Skin of body (tissue), 2 donors: ENCODE measurements around the gene UBE2D2. TPM values are rescaled to one million over a fixed set of nuclear protein-coding genes. Genes with fewer than 3 reads are reported as not detected.

ENCODE experiments used
- DNase-seq: peaks from one replicate; lab custom pipeline; 2025; lab: John Stamatoyannopoulos, UW
- total RNA-seq: library from RNA; depleted of rRNA; stranded (reverse); fragments of >200 nt; gene quantifications from one replicate; pipeline ENCODE4 v1.2.3, GENCODE V29; 2014

Gene UBE2D2
- total RNA-seq, 1 donor from 2014 or later = 69.8 TPM

DNA sequence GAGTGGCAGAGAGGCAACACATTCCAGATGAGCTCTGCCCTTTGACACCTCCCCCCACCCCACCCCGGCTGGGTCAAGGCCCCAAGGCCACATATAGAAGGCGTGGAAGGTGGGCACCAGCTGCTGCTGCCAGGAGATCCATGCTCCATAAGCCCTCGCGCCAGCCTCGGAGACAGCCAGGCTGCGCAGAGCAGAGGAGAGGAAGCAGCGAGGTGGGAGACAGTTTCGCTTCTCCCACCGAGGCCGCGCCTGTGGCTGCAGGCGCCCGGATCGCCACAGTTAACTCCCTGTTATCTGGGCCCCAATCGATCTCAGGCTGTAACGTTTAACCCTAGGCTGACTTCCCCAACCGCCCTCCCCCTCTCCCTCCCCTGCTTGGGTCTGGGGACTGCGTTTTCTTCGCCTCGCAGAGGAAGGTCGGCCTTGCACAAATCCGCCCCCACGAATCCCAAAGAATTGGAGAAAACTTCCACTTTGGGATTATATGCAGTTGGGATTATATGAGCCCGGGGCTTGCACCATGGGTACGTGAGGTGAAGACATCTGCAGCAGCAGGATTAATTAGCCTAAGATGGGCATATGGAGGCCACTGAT lies 85.9 kb downstream of the UBE2D2 start:
- no peak for DNase-seq

DNA sequence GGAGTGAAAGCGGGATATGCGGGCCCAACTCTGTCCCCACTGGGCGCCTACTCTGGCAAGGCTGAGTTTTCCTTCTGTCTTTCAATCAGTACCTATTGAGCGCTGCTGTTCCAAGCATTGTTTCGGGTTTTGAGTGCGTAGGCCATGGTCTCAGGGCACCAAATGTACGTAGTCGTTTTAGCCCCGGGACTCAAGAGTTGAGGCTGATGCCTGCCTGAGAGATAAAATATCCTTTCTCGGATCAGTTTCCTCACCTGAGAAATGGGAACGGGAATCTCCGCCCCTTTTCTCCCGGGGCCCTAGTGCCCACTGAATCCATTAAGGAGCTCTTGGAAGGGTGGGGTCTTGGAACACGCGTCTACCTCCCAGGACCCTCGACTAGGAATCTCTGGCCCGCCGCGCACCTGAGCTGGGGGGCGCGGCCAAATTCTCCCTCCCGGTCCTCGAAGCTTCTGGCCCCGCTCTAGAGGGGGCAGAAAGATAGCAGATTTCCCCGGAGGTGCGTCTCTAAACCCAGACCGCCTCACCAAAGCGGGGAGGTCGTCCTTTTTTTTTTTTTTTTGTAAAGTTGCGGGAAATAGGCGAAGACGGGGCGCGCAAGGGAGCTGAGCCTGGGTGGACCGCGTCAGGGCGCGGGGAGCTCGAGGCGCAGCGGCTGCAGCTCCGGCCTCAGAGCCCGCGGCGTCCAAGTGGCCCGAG lies 86.5 kb downstream of the UBE2D2 start:
- DNase-seq = no peak

DNA sequence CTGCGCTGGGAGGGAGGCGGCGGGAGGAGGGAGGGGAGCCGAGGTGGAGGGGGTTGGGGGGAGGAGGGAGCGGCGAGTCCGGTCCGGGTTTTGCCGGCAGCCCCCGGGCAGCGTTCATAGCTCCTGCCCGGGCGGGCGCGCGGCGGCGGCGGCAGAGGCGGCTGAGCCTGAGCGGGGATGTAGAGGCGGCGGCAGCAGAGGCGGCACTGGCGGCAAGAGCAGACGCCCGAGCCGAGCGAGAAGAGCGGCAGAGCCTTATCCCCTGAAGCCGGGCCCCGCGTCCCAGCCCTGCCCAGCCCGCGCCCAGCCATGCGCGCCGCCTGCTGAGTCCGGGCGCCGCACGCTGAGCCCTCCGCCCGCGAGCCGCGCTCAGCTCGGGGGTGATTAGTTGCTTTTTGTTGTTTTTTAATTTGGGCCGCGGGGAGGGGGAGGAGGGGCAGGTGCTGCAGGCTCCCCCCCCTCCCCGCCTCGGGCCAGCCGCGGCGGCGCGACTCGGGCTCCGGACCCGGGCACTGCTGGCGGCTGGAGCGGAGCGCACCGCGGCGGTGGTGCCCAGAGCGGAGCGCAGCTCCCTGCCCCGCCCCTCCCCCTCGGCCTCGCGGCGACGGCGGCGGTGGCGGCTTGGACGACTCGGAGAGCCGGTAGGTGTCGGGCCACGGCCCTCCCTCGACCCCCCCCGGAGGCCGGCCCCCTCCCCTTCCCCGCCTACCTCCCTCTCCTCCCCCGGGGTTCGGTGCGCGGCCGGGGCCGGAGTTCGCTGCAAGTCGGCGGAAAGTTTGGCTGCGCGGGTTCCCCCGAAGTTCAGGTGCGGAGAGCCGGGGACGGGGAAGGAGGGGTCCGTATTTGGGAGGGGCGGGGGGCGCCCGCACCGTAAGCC lies 87.3 kb downstream of the UBE2D2 start, which contains the start of gene CXXC5:
CXXC5 (plus strand) TSS at position 145 of the 877 bp plus-strand sequence. CDS start 32,175 bp downstream, outside the sequence.
- DNase-seq = peak; percentile 68

DNA sequence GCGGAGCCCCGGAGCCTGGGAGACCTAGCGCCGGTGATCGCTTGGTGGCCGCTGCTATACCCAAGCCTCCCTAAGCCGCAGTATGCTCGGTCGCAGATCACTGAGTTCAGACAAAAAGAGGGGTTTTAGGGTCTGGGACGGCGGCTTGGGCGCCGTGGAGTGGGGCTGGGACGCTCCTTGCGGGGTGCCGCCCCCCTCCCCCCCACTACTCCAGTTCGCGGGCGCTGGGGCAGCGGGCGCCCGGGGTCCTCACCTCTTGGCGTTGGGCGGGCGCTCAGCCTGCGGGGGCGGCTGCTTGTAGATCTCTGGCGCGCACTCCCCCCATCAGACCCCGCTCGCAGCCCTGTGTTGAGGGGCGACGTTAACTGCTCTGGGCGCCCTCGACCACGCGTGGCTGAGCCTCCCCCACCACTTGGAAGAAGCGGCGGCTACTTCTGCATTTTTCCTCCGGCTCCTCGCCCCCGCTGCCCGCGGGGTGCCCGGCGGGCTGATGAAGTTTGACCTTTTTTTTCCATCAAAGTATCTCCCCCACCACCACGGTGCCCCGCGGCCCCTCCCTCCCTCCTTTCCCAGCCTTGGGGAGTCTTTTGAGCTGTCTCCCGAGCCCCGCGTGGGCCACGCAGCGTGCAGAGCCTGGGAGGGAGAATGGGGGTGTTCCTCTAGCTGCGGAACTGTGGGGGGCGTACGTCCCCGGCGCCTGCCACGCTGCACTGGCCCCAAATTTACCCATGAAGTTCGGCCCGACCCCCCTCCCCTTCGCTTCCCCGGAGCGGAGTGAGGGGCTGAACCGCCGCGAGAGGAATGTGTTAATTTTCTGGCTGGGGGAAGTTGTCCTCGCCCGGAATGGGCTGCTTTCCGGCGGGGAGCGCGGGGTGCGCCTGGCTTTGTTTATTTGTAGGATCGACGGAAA lies 88.2 kb downstream of the UBE2D2 start:
- DNase-seq = no peak

DNA sequence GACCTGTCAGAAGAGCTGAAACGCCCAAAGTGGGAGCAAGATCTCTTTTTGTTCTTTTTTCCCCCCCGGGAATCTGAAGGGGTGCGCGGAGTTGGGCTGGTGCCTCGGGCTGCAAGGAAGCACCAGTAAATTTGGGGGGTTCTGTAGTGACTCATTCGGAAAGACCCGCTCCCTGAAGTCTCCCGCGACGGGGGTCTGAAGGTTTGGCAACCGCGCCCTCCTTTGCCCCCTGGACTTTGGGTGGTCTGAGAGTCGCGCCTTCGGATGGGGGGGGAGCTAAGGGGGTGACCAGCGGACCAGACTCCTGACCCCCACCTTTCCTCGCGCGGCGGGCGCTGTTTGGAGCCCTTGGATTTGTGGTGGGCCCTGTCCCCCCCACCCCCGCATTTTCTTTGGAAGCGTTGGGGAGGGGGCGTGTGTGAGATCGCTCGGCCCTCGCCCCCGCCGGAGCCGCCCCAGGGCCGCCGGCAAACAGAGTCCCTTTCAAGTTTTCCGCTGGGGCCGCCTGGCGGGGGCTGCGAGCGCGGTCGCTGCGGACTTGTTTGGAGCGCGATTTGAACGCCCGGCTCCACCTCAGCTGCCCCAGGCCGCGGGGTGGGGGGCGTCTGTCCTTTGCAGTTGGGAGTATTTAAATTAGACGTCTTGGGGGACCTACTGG lies 89.0 kb downstream of the UBE2D2 start:
- no peak for DNase-seq

DNA sequence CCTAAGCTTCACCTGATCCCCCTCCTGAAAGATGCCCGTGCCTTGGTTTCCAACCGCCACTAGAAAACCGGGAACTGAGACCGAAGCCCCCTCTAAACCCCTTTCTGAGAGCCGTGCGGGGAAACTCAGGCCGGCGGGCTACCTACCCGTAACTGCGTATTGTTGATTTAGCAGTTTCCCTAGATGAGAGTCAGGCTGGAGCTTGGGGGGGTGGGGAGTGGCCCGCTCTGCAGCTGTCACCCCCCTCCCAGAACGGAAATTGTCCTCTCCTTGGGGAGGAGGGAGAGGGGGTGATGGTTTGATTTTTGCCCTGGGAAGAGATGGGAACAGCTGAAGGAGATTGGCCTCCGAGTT lies 89.5 kb downstream of the UBE2D2 start:
- DNase-seq = no peak

DNA sequence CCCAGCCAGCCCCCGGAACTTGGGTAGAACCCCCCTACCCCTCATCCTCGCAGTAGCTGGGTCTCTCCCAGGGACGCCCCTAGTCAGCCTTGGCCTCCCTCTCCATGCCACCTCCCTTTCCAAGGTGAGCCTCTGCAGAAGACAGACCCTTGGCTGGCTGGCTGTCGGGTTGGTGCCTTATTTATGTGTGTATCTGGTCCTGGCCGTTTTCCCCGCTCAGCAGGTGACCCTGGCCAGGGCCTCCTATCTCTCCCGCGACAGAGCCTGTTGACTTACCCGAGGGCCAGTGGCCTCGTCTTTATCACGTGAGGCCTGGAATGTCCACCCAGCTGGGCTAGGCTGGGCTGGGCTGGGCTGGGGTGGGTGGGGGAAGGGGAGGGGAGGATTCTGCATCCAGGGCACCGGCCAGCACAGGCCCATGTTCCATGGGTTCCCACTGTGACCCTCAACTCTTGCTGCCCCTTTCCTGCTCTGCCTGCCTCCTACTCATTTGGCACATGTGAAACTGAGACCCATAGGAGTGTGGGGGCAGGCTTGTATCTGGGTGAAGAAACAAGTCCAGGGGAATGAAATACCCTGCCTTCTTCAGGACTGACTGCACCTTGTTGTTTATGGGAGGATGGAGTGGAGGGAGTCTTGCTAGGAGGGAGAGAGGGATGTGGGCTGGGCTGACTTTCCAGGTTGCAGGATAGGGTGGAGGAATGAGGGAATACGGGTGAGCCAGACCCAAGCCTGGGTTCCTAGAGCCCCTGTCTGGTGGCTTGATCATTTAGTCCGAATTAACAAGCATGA lies 90.1 kb downstream of the UBE2D2 start:
- no peak for DNase-seq

DNA sequence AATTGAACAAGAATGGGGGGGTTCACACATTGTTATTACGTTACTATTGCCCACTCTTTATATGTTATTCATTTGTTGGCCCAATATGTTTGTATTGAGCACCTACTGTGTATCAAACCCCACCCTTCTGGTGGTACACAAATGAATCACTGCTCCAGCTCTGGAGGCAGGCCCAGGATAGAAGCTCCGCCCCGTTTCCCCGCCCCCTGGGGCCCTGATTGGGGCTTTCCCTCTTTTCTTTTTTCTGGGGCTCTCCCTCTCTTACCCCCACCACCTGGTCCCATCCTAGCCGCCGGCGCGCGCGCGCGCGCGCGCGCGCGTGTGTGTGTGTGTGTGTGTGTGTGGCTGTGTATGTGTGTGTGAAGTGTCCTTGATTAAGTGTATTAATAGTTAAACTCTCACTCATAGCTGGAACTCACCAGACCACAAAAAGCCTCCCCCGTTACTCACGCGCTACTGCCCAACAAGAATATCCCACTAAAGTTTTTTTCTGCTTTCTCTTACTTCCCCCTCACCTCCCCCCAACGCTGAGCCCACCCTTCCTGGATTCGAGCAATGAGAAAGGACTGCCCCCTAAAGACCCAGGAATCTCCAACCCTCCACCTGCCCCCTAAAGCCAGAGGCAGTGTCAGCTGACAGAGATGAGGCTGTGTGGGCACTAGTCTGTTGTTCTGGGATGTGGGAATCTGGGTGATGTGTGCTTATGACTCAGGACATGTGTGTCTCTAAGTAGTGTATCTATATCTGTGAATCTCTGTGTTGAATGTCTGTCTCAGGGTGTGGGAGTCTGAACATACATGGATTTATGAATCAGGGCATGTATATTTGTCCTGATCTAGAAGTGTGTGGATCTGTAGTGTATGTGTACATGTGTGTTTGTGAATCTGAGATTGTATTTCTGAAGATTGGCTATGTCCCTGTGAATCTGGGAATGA lies 91.0 kb downstream of the UBE2D2 start:
- DNase-seq = no peak

DNA sequence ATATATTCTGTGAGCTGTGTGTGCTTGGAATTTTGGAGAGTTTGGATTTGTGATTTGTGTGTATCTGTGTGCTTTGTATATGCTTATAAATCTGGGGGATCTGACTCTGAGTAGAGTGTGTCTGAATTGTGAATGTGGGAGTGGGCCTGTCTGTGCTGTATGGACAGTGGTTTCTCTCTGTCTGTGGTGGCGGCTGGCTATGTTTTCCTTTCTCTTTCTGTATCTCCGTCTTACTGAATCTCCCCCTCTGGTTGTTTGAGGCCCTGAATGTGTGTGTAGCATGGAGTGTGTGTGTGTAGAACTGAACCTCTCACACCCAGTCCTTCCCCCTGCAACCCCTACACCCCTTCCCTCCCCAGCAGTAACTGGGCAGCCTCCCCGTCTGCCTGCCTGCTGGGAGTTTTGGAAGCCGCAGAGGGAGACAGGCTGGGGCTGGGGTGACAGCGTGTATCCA lies 91.7 kb downstream of the UBE2D2 start:
- no peak for DNase-seq

DNA sequence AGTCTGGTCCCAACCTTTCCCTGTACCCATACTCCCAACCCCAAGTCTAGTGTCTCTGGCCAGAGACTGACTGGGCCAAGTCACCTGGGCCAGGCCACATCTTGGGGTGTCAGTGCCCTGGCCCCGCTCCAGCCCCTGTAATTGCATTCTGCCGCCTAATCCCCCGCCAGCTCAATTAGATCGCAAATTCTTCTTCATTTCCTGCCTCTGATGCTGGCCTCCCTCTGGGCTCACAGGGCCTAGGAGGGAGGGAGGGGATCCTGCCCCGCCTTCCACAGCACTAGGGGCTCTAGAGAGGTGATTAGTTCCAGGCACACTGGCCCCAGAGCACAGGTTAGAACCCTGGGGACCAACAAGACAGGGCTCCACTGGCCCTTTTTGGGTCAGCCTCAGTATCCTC lies 92.5 kb downstream of the UBE2D2 start:
- no peak for DNase-seq

DNA sequence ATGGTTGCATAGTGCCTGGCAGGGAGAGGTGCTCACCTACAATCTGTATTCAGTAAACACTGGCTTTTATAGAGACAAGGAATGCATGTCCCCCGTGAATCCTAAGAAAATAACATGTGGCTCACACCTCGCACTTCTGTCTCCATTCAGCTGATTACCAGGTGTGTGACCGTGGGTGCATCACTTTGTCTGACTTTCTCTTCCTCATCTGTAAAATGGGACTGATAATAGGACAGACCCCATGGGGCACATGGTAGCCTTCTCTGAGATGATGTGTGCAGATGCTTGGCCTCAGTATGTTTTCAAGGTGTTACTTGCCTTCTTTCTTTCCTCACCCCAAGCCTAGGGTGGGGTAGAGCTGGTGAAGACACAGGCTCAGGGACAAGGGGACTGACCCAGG lies 93.3 kb downstream of the UBE2D2 start:
- no peak for DNase-seq

DNA sequence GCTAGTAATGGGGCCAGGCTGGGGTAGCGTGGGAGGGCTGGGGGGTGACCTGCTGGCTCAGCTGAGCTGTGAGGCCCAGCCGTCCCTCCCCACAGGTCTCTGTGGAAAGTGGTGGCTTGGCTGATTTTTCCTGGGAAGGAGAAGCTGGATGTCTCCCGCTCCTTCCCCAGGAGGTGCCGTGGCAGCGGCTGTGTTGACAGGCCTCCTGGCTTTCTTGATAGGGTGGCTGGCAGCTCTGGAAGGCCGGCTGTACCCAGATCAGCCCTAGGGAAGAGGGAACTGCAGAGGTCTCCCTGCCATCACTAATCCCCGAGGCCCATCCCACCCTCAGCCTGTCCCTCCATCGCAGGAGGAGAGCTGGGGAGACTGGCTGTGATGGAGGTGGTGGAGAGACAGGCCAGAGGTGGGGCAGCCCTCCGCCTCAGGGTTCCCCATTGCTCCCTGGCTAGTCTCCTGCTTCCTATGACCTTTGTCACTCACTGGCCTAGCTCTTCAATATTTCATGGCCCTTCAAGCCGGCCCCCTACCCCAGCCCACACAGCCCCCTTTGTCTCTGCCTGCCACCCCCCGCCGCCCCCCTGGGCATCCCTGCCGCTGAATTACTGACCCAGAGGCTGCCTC lies 93.8 kb downstream of the UBE2D2 start:
- no peak for DNase-seq

DNA sequence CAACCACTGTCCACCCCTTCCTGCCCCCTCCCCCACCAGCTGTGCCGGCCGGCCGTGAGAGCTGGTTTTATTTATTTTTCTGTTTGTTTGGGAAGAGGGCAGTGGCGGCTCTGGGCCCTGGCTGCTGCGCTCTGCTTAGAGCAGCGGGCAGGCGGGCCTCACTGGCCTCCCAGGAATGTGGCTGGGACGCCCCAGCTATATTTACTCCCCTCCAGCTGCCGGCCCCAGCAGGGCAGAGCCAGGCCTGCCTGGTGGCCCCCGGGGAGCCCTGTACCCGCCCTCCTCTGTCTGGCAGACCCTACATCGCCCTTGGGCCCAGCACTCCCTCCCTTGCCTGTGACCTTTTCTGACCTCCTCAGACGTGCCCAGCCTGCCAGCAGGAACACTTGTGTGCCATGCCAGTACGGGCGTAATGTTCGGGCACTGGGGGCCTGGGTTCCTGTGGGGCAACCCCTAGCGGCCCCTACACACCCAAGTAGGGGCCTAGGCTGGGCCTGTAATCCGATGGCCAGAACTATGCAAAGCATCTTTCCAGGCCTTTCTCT lies 94.7 kb downstream of the UBE2D2 start:
- no peak for DNase-seq

DNA sequence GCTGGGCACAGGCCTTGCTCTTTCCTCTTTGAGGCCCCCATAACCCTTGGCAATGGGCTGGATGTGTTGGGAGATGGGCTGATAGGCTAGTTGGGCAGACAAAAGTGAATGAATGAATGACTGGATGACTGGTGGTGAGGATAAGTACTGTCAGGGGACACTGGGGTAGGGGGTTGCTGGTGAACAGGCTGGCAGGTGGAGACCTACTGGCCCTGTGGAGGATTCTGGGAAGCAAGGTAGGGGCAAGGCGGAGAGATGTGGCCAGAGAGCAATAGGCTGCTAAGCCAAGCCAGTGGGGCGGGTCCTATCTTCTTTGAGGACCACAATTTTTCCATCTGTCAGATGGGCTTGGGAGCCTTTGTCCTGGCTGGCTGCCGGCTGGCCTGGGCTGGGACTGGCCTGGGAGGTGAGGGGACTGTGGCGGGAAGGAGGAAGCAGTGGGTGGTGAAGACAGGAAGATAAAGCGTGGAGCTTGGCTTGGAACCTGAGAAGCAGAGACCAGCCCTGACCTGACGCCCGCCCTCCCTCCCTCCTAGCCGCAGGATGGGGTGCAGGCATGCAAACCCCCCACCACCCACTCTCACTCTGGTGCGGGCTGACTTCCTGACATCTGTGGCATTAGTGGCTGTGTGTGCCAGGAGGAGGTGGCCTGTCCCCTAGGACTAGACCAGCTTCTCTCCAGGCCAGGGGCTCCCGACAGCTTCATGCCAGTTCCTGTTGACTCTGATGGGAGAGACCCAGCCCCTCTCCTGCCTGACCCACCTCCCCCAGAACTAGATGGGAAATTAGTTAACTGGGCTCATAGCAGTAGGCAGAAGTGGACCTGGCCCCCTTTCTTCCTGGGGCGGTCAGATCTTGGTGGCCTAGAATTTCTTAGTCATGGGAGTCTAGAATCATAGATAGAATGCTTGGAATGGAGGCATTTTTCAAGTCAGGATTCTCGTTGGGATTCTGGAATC lies 96.5 kb downstream of the UBE2D2 start:
- no peak for DNase-seq

DNA sequence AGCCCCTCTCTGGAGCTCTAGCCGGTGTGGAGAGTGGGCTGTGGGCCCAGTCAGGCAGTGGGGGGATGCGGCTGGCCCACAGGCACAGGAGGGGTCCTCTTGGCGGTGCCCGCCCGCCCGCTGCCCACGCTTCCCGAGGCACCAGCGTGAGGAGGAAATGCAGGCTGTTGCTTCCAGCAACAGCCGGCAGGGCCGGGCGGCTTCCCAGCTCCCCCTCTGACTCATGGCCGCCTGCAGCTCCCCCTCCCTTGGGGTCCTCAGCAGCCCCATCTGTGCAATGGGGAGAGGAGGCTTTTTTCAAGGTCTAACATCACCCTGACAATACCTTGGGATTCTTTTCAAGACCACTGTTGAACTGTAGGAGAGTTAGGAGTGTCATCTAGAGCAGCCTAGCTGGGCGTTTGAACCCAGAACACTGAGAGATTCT lies 97.4 kb downstream of the UBE2D2 start:
- no peak for DNase-seq

DNA sequence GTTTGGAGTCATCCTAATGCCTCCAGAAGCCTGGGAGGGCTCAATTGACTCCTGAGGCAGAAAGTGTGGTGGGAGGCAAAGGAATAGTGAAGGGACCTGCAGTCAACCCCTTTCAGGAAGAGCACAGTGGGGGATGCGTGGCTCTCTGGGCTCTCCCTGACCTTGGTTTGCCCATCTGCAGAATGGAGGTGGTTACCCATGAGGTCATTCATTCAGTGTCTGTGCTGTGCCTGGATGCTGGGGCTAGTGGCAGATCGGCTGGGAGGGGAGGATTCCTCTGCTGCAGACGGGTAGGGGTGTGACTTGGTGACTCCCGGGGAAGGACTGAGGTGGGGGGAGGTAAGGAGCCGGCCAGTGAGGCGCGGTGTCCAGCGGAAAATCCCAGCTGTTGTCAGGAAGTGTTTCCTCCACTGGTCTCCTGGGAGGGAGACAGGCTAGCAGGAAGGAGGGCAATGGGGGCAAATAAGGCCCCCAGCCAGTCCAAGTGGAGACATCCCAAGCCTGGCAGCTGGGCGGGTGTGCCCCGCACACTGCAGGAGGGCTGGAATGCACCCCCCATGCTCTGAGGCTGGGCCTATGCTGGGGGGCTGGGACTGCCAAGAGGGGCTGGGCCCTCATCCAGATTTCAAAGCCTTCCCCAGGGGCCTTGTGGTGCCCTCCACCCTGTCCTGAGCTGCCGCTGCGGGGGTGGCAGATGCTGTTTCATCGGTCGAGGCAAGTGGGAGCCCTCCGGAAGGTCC lies 98.0 kb downstream of the UBE2D2 start:
- DNase-seq = no peak
